WI38 (cell line): ENCODE data around the gene CDH20.
A peak's percentile ranks its signal among the peaks of the same experiment; 100 is the strongest.

Experiments used
- H3K4me3 ChIP-seq: 2 replicates; pipeline ENCODE4 v1.5.1; 2011; ENCODE audit warnings: low read depth, mild to moderate bottlenecking, control low read depth, low read length
- CTCF ChIP-seq: IDR thresholded peaks from 2 replicates; pipeline ENCODE4 v1.5.1; 2012; ENCODE audit warnings: low read depth, mild to moderate bottlenecking, control low read depth, low read length

CDH20 gene

GRCh38 chr18:61572871-61573270 lies 239.6 kb downstream of the CDH20 start:
- no peak overlapping the region for H3K4me3 ChIP-seq
- TF ChIP-seq CTCF = no peak

GRCh38 chr18:61574665-61575064 lies 241.4 kb downstream of the CDH20 start:
- TF ChIP-seq CTCF = no peak
- no peak overlapping the region for H3K4me3 ChIP-seq

- no peak for TF ChIP-seq CTCF
- H3K4me3 ChIP-seq = no peak overlapping the region
Measured at GRCh38 chr18:61575419-61575818, 242.2 kb downstream of the CDH20 start.

- TF ChIP-seq CTCF = no peak
Measured at GRCh38 chr18:61578846-61579245, 245.6 kb downstream of the CDH20 start.

GRCh38 chr18:61579581-61579980 lies 246.4 kb downstream of the CDH20 start:
- no peak overlapping the region for H3K4me3 ChIP-seq
- TF ChIP-seq CTCF = no peak

More at GRCh38 chr18:61578846-61579245, 245.6 kb downstream of the CDH20 start:
- no peak overlapping the region for H3K4me3 ChIP-seq

- no peak overlapping the region for H3K4me3 ChIP-seq
- TF ChIP-seq CTCF = no peak
Measured at GRCh38 chr18:61580046-61580445, 246.8 kb downstream of the CDH20 start.

GRCh38 chr18:61581578-61582201 lies 248.5 kb downstream of the CDH20 start:
- TF ChIP-seq CTCF = peak; percentile 98
- peak overlapping the region; percentile 40 for H3K4me3 ChIP-seq
